SK-N-SH (cell line): Measurements from ENCODE around the gene BEST1.

ENCODE experiments used
- EP300 ChIP-seq, 2 experiments: IDR thresholded peaks; 2 replicates each; pipeline versions ENCODE4 v1.4.0 to v1.6.1; 2012; ENCODE audit warnings: borderline replicate concordance in 1 of 2, low read depth in 1 of 2, low read length in 1 of 2
- GABPA ChIP-seq: IDR thresholded peaks from 2 replicates; pipeline ENCODE4 v1.4.0; 2012; ENCODE audit warnings: low read depth, mild to moderate bottlenecking
- RAD21 ChIP-seq: IDR thresholded peaks from 2 replicates; pipeline ENCODE4 v1.6.1; 2012; ENCODE audit warnings: mild to moderate bottlenecking, low read length
- RCOR1 ChIP-seq: fragments of 150-350 bp; IDR thresholded peaks from 2 replicates; pipeline ENCODE4 v1.6.1; 2017; ENCODE audit warnings: antibody characterized with exemption, low read length
- RFX5 ChIP-seq: IDR thresholded peaks from 2 replicates; pipeline ENCODE4 v1.6.1; 2012; ENCODE audit warnings: mild to moderate bottlenecking, improper control_type of control experiment, low read length
- SIN3A ChIP-seq: IDR thresholded peaks from 2 replicates; pipeline ENCODE4 v1.6.1; 2012; ENCODE audit warnings: low read depth, mild to moderate bottlenecking, low read length, moderate library complexity, borderline replicate concordance
- SMC3 ChIP-seq: IDR thresholded peaks from 2 replicates; pipeline ENCODE4 v1.6.1; 2012; ENCODE audit warnings: low read depth, low read length, improper control_type of control experiment
- TCF12 ChIP-seq: IDR thresholded peaks from 2 replicates; pipeline ENCODE4 v1.4.0; 2012
- TF ChIP-seq, protein P1 (sequence below): fragments of 200-600 bp; sonication (generic); IDR thresholded peaks from 2 replicates; pipeline ENCODE4 v1.6.1; 2017; ENCODE audit warnings: antibody characterized with exemption, mild to moderate bottlenecking, moderate library complexity

DNA sequence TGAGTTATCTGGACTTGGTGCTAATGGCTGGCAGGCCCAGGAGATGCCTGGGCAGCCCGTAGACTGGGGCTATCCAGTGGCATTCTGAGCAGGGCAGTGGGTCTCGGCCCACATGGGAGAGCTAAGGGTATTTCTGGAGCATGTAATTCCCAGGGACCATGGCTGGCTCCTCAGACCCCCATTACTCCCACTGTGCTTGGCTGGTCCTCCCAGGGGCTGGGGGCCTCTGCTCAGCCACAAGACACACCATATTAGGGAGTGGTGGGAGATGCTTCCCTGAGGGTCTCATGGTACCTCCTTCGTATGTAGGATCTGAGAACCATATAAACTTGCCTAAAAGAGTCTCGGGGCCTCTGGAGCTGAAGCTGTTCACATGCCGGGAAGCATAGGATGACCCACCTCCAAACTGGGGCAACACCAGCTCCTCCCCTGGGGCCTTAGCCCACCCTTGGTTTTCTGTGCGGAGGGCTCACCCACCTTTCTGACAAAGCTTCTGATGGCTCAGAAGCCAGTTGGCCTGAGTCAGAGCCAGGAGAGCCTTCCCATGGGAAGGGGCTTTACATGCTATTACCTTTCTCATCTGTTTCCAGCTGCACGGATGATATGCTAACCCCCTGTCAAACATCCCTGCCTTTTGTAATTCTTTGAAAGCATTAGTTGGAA is 26.8 kb downstream of the BEST1 start:
- TF ChIP-seq, protein P1, sequence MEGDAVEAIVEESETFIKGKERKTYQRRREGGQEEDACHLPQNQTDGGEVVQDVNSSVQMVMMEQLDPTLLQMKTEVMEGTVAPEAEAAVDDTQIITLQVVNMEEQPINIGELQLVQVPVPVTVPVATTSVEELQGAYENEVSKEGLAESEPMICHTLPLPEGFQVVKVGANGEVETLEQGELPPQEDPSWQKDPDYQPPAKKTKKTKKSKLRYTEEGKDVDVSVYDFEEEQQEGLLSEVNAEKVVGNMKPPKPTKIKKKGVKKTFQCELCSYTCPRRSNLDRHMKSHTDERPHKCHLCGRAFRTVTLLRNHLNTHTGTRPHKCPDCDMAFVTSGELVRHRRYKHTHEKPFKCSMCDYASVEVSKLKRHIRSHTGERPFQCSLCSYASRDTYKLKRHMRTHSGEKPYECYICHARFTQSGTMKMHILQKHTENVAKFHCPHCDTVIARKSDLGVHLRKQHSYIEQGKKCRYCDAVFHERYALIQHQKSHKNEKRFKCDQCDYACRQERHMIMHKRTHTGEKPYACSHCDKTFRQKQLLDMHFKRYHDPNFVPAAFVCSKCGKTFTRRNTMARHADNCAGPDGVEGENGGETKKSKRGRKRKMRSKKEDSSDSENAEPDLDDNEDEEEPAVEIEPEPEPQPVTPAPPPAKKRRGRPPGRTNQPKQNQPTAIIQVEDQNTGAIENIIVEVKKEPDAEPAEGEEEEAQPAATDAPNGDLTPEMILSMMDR = no peak
- TF ChIP-seq EP300 (IDR thresholded peaks at IDR 0.05; ENCODE audit: borderline replicate concordance in 1 of 2, low read depth in 1 of 2, low read length in 1 of 2) (no peak), RAD21 (no peak), TCF12 (no peak), GABPA (no peak), SMC3 (no peak), RFX5 (no peak), SIN3A (no peak), RCOR1 (no peak)
